GM12873 (cell line): ENCODE results near the gene FTO.

ENCODE experiments used
- TF ChIP-seq, protein P1 (sequence below): IDR thresholded peaks from 2 replicates; pipeline ENCODE4 v1.5.1; 2012; ENCODE audit warnings: low read depth, mild to moderate bottlenecking, moderate library complexity, low read length, control low read depth; ENCODE audit not compliant: insufficient read depth; ENCODE audit errors: missing control alignments

FTO gene

DNA sequence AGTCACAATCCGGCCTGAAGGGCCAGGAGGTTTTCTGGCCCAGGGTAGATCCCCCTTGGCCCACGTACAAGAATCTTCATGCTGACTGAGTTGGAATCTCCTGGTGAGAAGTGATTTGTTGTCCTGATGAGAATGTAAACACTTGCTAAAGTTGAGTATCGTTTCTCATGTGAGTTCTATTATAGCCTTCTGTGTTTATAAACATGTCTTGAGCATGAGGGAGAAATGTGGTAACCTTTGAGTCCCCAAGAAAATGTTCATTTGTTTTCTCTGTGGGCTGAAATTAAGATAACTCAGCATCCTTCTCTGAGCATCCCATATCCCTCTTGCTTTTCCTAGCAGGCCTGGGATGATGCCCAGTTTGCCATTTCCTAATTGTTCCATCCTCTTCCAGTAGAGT is 204.8 kb downstream of the FTO start:
- TF ChIP-seq, protein P1, sequence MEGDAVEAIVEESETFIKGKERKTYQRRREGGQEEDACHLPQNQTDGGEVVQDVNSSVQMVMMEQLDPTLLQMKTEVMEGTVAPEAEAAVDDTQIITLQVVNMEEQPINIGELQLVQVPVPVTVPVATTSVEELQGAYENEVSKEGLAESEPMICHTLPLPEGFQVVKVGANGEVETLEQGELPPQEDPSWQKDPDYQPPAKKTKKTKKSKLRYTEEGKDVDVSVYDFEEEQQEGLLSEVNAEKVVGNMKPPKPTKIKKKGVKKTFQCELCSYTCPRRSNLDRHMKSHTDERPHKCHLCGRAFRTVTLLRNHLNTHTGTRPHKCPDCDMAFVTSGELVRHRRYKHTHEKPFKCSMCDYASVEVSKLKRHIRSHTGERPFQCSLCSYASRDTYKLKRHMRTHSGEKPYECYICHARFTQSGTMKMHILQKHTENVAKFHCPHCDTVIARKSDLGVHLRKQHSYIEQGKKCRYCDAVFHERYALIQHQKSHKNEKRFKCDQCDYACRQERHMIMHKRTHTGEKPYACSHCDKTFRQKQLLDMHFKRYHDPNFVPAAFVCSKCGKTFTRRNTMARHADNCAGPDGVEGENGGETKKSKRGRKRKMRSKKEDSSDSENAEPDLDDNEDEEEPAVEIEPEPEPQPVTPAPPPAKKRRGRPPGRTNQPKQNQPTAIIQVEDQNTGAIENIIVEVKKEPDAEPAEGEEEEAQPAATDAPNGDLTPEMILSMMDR, result no peak

DNA sequence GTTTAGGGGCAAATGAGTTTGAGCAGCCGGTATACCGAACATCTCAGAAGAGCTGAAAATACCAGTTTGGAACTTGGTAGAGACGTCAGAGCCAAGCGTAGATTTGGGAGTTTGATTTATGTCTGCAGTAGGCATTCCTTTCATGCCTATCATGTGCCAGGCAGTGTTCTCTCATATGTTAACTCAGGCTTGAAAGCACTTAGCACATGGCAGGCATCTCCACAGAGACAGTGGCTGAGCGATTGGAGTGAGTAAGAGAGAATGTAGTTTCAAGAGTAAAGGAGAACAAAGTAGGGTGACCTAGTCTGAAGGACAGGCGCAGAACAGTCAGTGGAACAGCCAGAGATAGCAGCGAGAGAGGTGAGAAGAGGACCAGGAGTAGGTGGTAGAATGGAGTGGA is 207.0 kb downstream of the FTO start:
- TF ChIP-seq, protein P1, result no peak

DNA sequence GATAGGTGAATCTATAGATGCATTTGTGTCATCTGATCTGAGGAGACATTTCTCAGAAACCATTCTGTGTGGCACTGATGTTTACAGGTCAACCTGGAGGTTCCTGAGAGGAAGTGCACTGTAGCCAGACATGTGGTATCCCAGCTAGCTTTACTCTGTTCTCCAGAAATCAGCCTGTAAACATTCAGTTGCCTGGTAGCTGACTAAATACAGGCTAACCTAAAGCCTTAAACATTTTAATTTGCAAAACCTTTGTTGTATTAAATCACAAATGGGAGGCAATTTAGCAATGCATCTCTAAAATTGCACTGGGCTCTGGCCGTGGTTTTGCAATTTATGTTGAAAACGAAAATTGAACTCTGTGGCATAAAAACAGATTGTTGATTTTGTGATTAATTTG is 207.6 kb downstream of the FTO start:
- TF ChIP-seq, protein P1, result no peak

DNA sequence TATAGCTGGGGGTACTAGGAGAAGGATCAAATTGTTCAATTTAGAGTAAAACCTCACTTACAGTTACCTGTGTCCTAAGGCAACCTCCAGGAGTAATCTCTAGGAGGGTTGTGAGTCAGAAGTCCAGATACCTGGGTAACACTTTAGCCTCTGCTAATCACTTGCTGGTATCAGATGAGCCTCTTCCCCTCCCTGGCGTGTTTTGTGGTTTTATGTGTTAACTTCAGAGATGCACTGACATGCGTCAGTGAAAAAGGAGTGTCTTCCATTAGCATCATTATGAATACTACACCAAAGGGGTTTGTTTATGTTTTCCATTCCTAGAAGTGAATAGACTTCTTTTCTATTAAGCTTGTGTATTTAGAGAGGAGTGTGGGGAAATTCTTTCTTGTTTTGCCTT is 208.2 kb downstream of the FTO start:
- TF ChIP-seq, protein P1, result no peak

DNA sequence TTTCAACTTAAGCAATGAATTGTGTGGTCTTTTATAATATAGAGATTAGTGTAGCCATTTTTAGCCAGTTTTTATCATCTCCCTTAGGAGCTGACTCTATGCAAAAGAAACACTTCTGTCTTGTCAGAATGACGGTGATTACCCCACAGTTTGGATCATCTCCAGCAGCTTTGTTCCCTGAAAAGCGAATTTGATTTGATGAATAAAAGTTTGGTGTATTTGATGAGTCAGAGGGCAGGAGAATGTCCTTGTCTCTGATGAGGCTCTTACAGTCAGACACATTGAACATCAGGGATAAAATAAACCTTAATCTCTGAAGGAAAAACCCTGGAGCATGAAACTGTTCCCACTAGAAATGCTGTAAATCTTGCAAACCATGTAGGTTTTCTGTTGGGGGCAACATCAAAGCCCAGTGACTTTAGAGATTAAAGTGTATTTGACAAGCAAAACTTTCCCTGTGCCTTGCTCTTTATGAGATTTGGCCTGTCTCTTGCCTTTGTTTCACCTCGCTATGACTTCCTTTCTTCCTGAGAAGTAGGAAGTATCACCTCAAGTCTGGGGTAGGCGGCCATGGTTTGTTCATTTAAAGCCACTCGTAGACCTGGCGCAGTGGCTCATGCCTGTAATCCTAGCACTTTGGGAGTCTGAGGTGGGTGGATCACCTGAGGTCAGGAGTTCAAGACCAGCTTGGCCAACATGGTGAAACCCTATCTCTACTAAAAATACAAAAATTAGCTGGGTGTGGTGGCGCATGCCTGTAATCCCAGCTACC is 209.3 kb downstream of the FTO start:
- TF ChIP-seq, protein P1, result no peak

DNA sequence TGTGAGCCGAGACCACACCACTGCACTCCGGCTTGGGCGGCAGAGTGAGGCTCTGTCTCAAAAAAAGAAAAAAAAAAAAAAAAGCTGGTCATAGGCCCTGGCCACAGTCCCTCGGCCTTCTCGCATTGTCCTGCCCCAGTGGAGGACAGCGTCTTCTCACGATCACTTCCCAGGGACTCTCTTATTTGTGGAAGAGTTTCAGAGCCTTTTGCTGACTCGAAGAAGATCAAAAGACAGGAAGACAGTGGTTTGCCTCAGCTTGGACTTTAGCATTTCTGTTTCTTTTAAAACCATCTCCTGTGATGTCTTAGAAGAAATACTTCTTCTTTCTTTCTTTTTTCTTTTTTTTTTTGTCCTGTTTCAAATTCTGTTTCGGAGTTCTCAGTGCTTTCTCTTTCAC is 210.0 kb downstream of the FTO start:
- TF ChIP-seq, protein P1, result no peak

DNA sequence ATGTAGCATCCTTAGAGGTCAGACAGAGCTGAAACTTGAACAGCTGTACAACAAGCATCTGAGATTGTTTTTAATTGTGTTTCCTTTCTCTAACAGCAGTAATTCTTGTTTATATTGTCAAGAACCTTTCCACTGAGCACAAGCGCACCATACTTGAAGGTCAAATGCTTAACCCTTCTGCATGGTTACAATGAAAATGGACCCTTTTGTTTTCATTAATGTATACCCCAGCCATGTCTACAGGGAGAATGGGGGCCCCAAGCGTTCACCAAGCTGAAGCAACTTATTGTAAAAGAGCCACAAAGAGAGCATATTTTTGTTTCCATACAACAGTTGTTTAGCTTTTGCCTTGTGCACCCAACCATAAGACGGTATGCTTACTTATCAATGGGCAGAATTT is 210.8 kb downstream of the FTO start:
- TF ChIP-seq, protein P1, result no peak
